ENCODE results near the gene BAIAP2L2.
"Not testable (repeated sequence)": the region's sequence is repeated elsewhere in the genome, so short reads cannot be mapped to it uniquely, and the experiment has no call there.

Gene BAIAP2L2

GRCh38 chr22:38066381-38067027, 44.0 kb downstream of the BAIAP2L2 start:
- no peak for DNase-seq

- DNase-seq, result no peak
Measured at GRCh38 chr22:38065539-38065938, 44.9 kb downstream of the BAIAP2L2 start.

GRCh38 chr22:38062791-38063190, 47.7 kb downstream of the BAIAP2L2 start:
- DNase-seq, result no peak

GRCh38 chr22:38056969-38057891, 53.3 kb downstream of the BAIAP2L2 start, which contains the start of gene PICK1:
PICK1 (plus strand) TSS chr22:38057404; CDS start chr22:38057810, 406 bp downstream.
- no peak for DNase-seq

GRCh38 chr22:38051900-38052862, 58.3 kb downstream of the BAIAP2L2 start:
- DNase-seq, result no peak

GRCh38 chr22:38051261-38051660, 59.2 kb downstream of the BAIAP2L2 start:
- DNase-seq, result no peak

GRCh38 chr22:38050720-38051119, 59.8 kb downstream of the BAIAP2L2 start:
- DNase-seq, result no peak

- DNase-seq, result no peak
Measured at GRCh38 chr22:38049812-38050619, 60.5 kb downstream of the BAIAP2L2 start.

- DNase-seq, result no peak
Measured at GRCh38 chr22:38046070-38046748, 64.3 kb downstream of the BAIAP2L2 start.

GRCh38 chr22:38043151-38044039, 67.1 kb downstream of the BAIAP2L2 start:
- no peak for DNase-seq

- DNase-seq, result no peak
Measured at GRCh38 chr22:38042488-38042790, 68.0 kb downstream of the BAIAP2L2 start.

- DNase-seq, result no peak
Measured at GRCh38 chr22:38041760-38042487, 68.6 kb downstream of the BAIAP2L2 start.

- DNase-seq, result no peak
Measured at GRCh38 chr22:38040953-38041759, 69.3 kb downstream of the BAIAP2L2 start.

GRCh38 chr22:38038890-38039812, 71.3 kb downstream of the BAIAP2L2 start:
- no peak for DNase-seq

GRCh38 chr22:38038426-38038825, 72.1 kb downstream of the BAIAP2L2 start:
- no peak for DNase-seq

- not testable (repeated sequence) for DNase-seq
Measured at GRCh38 chr22:38037367-38038150, 72.9 kb downstream of the BAIAP2L2 start.
